HG03520 (cell line): ENCODE results near the gene HP1BP3.
"Not testable (repeated sequence)": the region's sequence is repeated elsewhere in the genome, so short reads cannot be mapped to it uniquely, and the experiment has no call there.

Experiments
- ATAC-seq: cut with Tn5 transposase; IDR thresholded peaks from one replicate; pipeline ENCODE4 v1.9.1; 2021; ENCODE audit warnings: mild to moderate bottlenecking, moderate library complexity; ENCODE audit not compliant: unreplicated experiment

HP1BP3 gene

GRCh38 chr1:20787029-20787839, at the start of gene HP1BP3:
Gene HP1BP3, minus strand, starts transcription at chr1:20787307. Its CDS starts 6,867 bp downstream, at chr1:20780440.
- ATAC-seq: peak; percentile 35

GRCh38 chr1:20836230-20836629, 49.1 kb upstream of the HP1BP3 start:
- ATAC-seq: no peak

- no peak for ATAC-seq
Measured at GRCh38 chr1:20834780-20835179, 47.7 kb upstream of the HP1BP3 start.

GRCh38 chr1:20834192-20834591, 47.1 kb upstream of the HP1BP3 start:
- no peak for ATAC-seq

- no peak for ATAC-seq
Measured at GRCh38 chr1:20830378-20830777, 43.3 kb upstream of the HP1BP3 start.

- ATAC-seq: no peak
Measured at GRCh38 chr1:20829946-20830345, 42.8 kb upstream of the HP1BP3 start.

GRCh38 chr1:20829531-20829930, 42.4 kb upstream of the HP1BP3 start:
- ATAC-seq: no peak

- no peak for ATAC-seq
Measured at GRCh38 chr1:20823845-20824244, 36.7 kb upstream of the HP1BP3 start.

GRCh38 chr1:20821466-20821865, 34.4 kb upstream of the HP1BP3 start:
- no peak for ATAC-seq

- no peak for ATAC-seq
Measured at GRCh38 chr1:20819818-20820217, 32.7 kb upstream of the HP1BP3 start.

GRCh38 chr1:20814534-20814871, 27.4 kb upstream of the HP1BP3 start:
- ATAC-seq: no peak

GRCh38 chr1:20811916-20812315, 24.8 kb upstream of the HP1BP3 start:
- no peak for ATAC-seq

GRCh38 chr1:20793236-20793635, 6.1 kb upstream of the HP1BP3 start:
- ATAC-seq: no peak

- no peak for ATAC-seq
Measured at GRCh38 chr1:20792196-20792595, 5.1 kb upstream of the HP1BP3 start.

- ATAC-seq: no peak
Measured at GRCh38 chr1:20790785-20791184, 3.7 kb upstream of the HP1BP3 start.

GRCh38 chr1:20789598-20789997, 2.5 kb upstream of the HP1BP3 start:
- ATAC-seq: not testable (repeated sequence)

- no peak for ATAC-seq
Measured at GRCh38 chr1:20787840-20788795, 1.0 kb upstream of the HP1BP3 start.

- ATAC-seq: peak; percentile 70
Measured at GRCh38 chr1:20786253-20787028, 666 bp downstream of the HP1BP3 start.

GRCh38 chr1:20785907-20786252, 1.2 kb downstream of the HP1BP3 start:
- peak; percentile 1 for ATAC-seq

- ATAC-seq: no peak
Measured at GRCh38 chr1:20775700-20776099, 11.4 kb downstream of the HP1BP3 start.

GRCh38 chr1:20771780-20772179, 15.3 kb downstream of the HP1BP3 start:
- ATAC-seq: no peak
